Kidney epithelial cell (primary cell): Measurements from ENCODE around the gene PRKG1. TPM values are rescaled to one million over a fixed set of nuclear protein-coding genes. Genes with fewer than 3 reads are reported as not detected.

Source experiments
- DNase-seq: peaks from one replicate; pipeline ENCODE4 v3.0.0-alpha.2; 2010; ENCODE audit warnings: low read depth
- H3K27me3 ChIP-seq: 2 replicates; pipeline ENCODE4 v1.6.0; 2011; ENCODE audit warnings: low read length; ENCODE audit not compliant: control insufficient read depth, insufficient read depth
- H3K36me3 ChIP-seq: 2 replicates; pipeline ENCODE4 v1.5.1; 2011; ENCODE audit warnings: low read length; ENCODE audit not compliant: control insufficient read depth, insufficient read depth
- H3K4me3 ChIP-seq: 2 replicates; pipeline ENCODE4 v1.5.1; 2011; ENCODE audit warnings: low read depth, mild to moderate bottlenecking, control low read depth, low read length
- total RNA-seq: library from RNA; depleted of rRNA; stranded (reverse); fragments of >200 nt; gene quantifications from 2 replicates; pipeline ENCODE4 v1.2.3, GENCODE V29; 2015
- TF ChIP-seq, protein P1 (sequence below): IDR thresholded peaks from 2 replicates; pipeline ENCODE4 v1.5.1; 2011; ENCODE audit warnings: mild to moderate bottlenecking, moderate library complexity, low read length, control low read depth, inconsistent platforms; ENCODE audit not compliant: insufficient read depth, poor library complexity, severe bottlenecking

Gene PRKG1
- total RNA-seq, 1 donor from 2014 or later, result 1.3 TPM

DNA sequence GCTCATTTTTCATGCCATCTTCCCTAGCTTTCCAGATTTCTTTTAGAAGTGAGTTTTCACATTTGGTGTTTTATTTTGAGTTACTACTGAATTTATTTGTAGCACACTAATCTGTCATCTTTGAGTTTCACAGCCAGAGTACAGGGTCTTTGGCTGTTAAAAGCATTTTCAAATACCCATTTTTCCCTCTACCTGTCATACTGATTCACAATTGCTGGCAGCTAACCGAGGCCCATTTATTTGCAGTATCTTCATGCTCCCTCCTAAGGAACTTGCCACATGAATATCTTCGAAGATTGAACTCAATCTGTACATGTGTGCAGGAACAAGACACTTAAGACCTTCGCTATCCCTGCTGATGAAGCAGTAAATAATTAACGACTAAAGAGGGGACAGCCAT lies 1194.9 kb downstream of the PRKG1 start:
- TF ChIP-seq, protein P1, sequence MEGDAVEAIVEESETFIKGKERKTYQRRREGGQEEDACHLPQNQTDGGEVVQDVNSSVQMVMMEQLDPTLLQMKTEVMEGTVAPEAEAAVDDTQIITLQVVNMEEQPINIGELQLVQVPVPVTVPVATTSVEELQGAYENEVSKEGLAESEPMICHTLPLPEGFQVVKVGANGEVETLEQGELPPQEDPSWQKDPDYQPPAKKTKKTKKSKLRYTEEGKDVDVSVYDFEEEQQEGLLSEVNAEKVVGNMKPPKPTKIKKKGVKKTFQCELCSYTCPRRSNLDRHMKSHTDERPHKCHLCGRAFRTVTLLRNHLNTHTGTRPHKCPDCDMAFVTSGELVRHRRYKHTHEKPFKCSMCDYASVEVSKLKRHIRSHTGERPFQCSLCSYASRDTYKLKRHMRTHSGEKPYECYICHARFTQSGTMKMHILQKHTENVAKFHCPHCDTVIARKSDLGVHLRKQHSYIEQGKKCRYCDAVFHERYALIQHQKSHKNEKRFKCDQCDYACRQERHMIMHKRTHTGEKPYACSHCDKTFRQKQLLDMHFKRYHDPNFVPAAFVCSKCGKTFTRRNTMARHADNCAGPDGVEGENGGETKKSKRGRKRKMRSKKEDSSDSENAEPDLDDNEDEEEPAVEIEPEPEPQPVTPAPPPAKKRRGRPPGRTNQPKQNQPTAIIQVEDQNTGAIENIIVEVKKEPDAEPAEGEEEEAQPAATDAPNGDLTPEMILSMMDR, result no peak
- H3K36me3 ChIP-seq, result no peaks in the 10 kb centered on the region
- H3K4me3 ChIP-seq, result no peak overlapping the region
- no peak for DNase-seq
- H3K27me3 ChIP-seq, result no peaks in the 10 kb centered on the region

DNA sequence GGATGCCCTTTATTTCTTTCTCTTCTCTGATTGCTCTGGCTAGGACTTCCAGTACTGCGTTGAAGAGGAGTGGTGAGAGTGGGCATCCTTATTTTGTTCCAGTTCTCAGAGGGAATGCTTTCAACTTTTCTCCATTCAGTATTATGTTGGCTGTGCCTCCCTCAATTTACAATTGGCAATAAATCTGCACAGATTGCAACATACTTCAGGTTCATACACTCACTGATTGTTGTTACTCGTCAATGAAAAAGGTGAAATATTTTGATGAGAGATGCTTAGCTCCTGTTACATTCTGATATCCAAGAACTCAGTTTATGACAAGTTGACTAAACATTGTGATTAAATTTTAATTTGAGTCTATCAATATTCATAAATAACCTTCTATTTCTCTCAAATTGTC lies 1201.9 kb downstream of the PRKG1 start:
- Histone ChIP-seq H3K27me3 (no peaks in the 10 kb centered on the region), H3K36me3 (no peaks in the 10 kb centered on the region), H3K4me3 (no peak overlapping the region)
- TF ChIP-seq, protein P1, result no peak
- DNase-seq, result no peak

DNA sequence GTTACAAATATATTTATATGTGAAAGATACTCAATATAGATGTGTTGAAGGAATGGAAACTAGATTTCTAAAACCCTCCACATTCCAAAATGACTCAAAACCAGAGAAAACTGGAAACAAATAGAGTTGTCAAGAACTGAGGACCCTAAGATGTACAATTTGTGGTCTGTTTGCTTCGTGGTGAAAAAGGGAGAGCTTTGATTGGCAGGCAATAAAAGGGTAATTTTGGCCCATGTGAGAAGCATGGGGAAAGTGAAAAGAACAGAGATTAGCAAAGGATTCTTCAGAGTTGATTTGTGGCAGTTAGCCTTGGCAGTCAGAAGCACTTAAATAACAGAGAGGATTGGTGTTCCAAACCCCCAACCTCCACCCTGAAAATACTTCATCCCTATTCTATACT lies 1202.7 kb downstream of the PRKG1 start:
- DNase-seq, result no peak

DNA sequence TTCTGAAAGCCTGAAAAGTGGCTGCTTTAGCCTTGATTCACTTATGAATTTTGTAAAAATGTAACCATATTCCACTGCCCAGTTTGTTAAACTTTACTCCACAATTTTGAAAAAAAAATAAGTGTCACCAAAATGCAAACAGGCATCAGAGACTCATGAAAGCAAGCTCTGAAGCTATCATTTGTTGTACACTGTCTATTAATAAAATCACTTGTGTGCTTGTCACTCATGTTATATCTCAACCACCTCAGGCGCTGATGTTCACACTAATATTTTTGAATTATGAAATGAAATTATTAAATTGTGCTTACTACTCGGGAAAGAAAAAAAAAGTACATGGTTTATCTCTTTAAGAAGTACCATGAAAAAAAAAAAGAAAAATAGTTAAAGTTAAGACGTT lies 1205.3 kb downstream of the PRKG1 start:
- no peak for DNase-seq
- H3K27me3 ChIP-seq, result no peaks in the 10 kb centered on the region
- H3K4me3 ChIP-seq, result no peak overlapping the region
- H3K36me3 ChIP-seq, result no peaks in the 10 kb centered on the region
- TF ChIP-seq, protein P1, result no peak

More for the DNA sequence above, 1202.7 kb downstream of the PRKG1 start:
- no peaks in the 10 kb centered on the region for H3K27me3 ChIP-seq
- H3K4me3 ChIP-seq, result no peak overlapping the region
- H3K36me3 ChIP-seq, result no peaks in the 10 kb centered on the region
- TF ChIP-seq, protein P1, result no peak

DNA sequence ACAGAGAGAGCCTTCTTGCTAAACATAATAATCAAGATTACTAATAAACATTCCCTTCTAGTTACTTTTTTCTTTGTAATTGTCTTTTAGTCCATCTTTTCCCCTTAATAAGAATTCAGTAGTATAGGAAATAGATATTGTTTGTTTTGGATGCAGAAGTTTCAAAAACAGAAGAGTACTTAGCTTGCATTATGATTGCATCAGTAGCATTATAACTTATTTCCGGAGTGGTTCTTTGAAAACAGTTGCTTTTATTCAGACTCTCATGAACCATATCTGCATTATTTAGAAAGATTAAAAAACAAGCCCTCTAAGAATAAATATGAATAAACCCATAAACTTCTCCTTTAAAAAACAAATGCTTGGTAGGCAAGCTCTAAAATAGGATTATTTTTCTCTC lies 1205.8 kb downstream of the PRKG1 start:
- Histone ChIP-seq H3K36me3 (no peaks in the 10 kb centered on the region), H3K27me3 (no peaks in the 10 kb centered on the region), H3K4me3 (no peak overlapping the region)
- DNase-seq, result no peak
- TF ChIP-seq, protein P1, result no peak

DNA sequence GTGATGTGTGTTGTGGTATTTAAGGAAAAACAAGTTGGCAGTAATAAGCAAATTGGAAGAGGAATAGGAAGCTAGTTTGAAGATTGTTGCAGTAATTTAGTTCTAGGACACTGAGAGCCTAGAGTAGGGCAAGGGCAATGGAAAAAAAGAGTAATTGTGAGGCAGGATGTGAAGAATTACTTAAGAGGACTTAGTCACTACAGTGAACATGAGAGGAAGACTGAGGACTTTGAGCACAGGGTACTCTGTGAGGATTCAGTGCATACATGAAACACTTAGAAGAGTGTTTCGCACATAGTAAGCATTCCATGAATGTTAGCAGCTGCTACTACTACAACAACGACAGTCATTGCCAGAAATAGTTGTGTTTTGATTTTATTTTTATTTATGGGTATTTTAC lies 1208.9 kb downstream of the PRKG1 start:
- DNase-seq, result no peak
- Histone ChIP-seq H3K27me3 (no peaks in the 10 kb centered on the region), H3K36me3 (no peaks in the 10 kb centered on the region), H3K4me3 (no peak overlapping the region)
- TF ChIP-seq, protein P1, result no peak
